Stomach (tissue), 4 donors: ENCODE data around the gene ZNF224.

ENCODE experiments used
- CTCF ChIP-seq, 7 experiments: fragments of 450-650 bp in 4 of 7; fragments of 200-600 bp in 3 of 7; sonication (generic) in 3 of 7; IDR thresholded peaks; one replicate each; pipeline ENCODE4 v1.5.1; 2016 to 2019; ENCODE audit warnings: antibody characterized with exemption in 7 of 7, control low read depth in 2 of 7, mild to moderate bottlenecking in 1 of 7
- POLR2A ChIP-seq, 4 donors: fragments of 450-650 bp; IDR thresholded peaks; one replicate each; pipeline ENCODE4 v1.6.1; 2016; ENCODE audit warnings: antibody characterized with exemption in 4 of 4, control low read depth in 2 of 4, mild to moderate bottlenecking in 1 of 4, moderate library complexity in 1 of 4

- TF ChIP-seq POLR2A (IDR thresholded peaks at IDR 0.05) = no peak
- no peak for TF ChIP-seq CTCF (IDR thresholded peaks at IDR 0.05)
Observed at GRCh38 chr19:44149776-44150175, 55.6 kb downstream of the ZNF224 start.
